Activated CD4-positive, alpha-beta memory T cell treated with anti-CD3 and anti-CD28 coated beads for 36 hours (primary cell): Measurements from ENCODE around the gene STN1. TPM values are rescaled to one million over a fixed set of nuclear protein-coding genes. Genes with fewer than 3 reads are reported as not detected.

Experiments
- CTCF ChIA-PET: fragments of 350-600 bp; sonication (Branson Sonifier 250); formaldehyde crosslinking; loops from one replicate; lab custom pipeline; 2021; ENCODE audit warnings: antibody characterized with exemption, inconsistent platforms; lab: Charles Lee
- POLR2A ChIA-PET: fragments of 350-600 bp; sonication (Branson Sonifier 250); formaldehyde crosslinking; loops from one replicate; lab custom pipeline; 2021; ENCODE audit warnings: antibody characterized with exemption; lab: Charles Lee
- DNase-seq: peaks from one replicate; pipeline ENCODE4 v3.0.0-alpha.2; 2020
- H3K27ac Mint-ChIP-seq: one replicate; pipeline ENCODE4 v1.8.0; 2021; ENCODE audit warnings: mixed read lengths
- H3K27me3 Mint-ChIP-seq: one replicate; pipeline ENCODE4 v1.8.0; 2021; ENCODE audit warnings: mixed read lengths
- H3K36me3 Mint-ChIP-seq: one replicate; pipeline ENCODE4 v1.8.0; 2021; ENCODE audit warnings: mixed read lengths
- H3K4me1 Mint-ChIP-seq: one replicate; pipeline ENCODE4 v1.8.0; 2021; ENCODE audit warnings: low read depth, mixed read lengths
- H3K4me3 Mint-ChIP-seq: one replicate; pipeline ENCODE4 v1.8.0; 2021; ENCODE audit warnings: mild to moderate bottlenecking, mixed read lengths
- H3K9me3 Mint-ChIP-seq: one replicate; pipeline ENCODE4 v1.8.0; 2021; ENCODE audit warnings: mixed read lengths
- intact Hi-C: fragments of 100-400 bp; cut with micrococcal nuclease; formaldehyde crosslinking; loops from one replicate; pipeline ENCODE4 v1.15.1; 2023
- total RNA-seq, 2 experiments: library from RNA; stranded (reverse); gene quantifications; one replicate each; pipeline ENCODE4 v1.2.3, GENCODE V29; 2021

The STN1 gene
- total RNA-seq, 2 experiments from 2014 or later: 56.1 to 57.0 TPM

- Mint-ChIP-seq H3K9me3 (peaks cover 10% of the 10 kb centered on the region), H3K4me1 (peaks cover 69% of the 10 kb centered on the region), H3K4me3 (no peak overlapping the region), H3K27ac (peak overlapping the region; percentile 99), H3K27me3 (no peaks in the 10 kb centered on the region), H3K36me3 (peaks cover 41% of the 10 kb centered on the region)
- no peak for DNase-seq
- intact Hi-C loops: no loop called here
- ChIA-PET POLR2A (no interaction called here), CTCF (no interaction called here)
These were observed 5.2 kb downstream of the STN1 start for GRCh38 chr10:103912759-103913158.

GRCh38 chr10:103911021-103911459 is 6.9 kb downstream of the STN1 start:
- Mint-ChIP-seq H3K27me3 (no peaks in the 10 kb centered on the region), H3K9me3 (peaks cover 10% of the 10 kb centered on the region), H3K4me1 (peaks cover 71% of the 10 kb centered on the region), H3K4me3 (peak overlapping the region; percentile 52), H3K27ac (peak overlapping the region; percentile 99), H3K36me3 (peaks cover 32% of the 10 kb centered on the region)
- POLR2A ChIA-PET: interaction anchor here (1.1 to 1.7 kb wide), 3 partner anchors 9 to 210 kb away, joined by 3 to 6 read pairs (median 5); partner anchors contain the start of gene SFR1
- DNase-seq: peak; percentile 60
- intact Hi-C loops: loop anchor here (2.0 kb wide), 1 partner anchor 210 kb away; no protein-coding TSS in a partner anchor
- CTCF ChIA-PET: interaction anchor here (1.0 to 1.1 kb wide), 2 partner anchors 10 to 210 kb away, joined by 3 to 4 read pairs; no protein-coding TSS in a partner anchor

- Mint-ChIP-seq H3K36me3 (peaks cover 27% of the 10 kb centered on the region), H3K4me1 (peaks cover 73% of the 10 kb centered on the region), H3K9me3 (peaks cover 10% of the 10 kb centered on the region), H3K4me3 (peak overlapping the region; percentile 55), H3K27ac (peak overlapping the region; percentile 99), H3K27me3 (no peaks in the 10 kb centered on the region)
- DNase-seq: no peak
- POLR2A ChIA-PET: interaction anchor here (1.4 to 1.7 kb wide), 2 partner anchors 9 to 211 kb away, joined by 5 to 6 read pairs; partner anchors contain the start of gene SFR1
- CTCF ChIA-PET: interaction anchor here (1.0 to 1.4 kb wide), 4 partner anchors 9 to 210 kb away, joined by 3 to 6 read pairs (median 4); no protein-coding TSS in a partner anchor
- intact Hi-C loops: loop anchor here (2.0 kb wide), 1 partner anchor 210 kb away; no protein-coding TSS in a partner anchor
These were observed 7.5 kb downstream of the STN1 start for GRCh38 chr10:103910442-103911012.

GRCh38 chr10:103905441-103905840 is 12.5 kb downstream of the STN1 start:
- ChIA-PET CTCF (no interaction called here), POLR2A (no interaction called here)
- Mint-ChIP-seq H3K4me1 (peaks cover 65% of the 10 kb centered on the region), H3K36me3 (peaks cover 35% of the 10 kb centered on the region), H3K9me3 (no peaks in the 10 kb centered on the region), H3K27ac (peak overlapping the region; percentile 63), H3K27me3 (no peaks in the 10 kb centered on the region), H3K4me3 (no peak overlapping the region)
- intact Hi-C loops: no loop called here
- DNase-seq: no peak

DNA sequence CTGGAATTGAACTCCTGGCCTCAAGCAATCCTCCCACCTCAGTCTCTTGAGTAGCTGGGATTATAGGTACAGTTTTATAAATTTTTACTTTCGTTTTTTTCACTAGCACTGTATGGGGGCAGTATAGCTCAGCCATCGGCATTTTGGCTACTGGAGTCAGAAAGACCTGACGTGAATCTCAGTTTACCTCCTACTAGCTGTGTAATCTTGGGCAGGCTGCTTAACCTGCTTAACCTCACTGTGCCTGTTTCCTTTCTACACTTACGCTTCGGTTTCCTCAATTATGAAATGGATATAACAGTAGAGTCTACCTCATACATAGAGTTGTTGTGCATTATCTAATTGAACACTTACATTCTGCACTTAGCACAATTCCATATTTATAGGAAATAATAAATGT is 16.7 kb downstream of the STN1 start:
- DNase-seq: no peak
- intact Hi-C loops: no loop called here
- Mint-ChIP-seq H3K27me3 (no peaks in the 10 kb centered on the region), H3K4me3 (no peak overlapping the region), H3K27ac (peak overlapping the region; percentile 18), H3K4me1 (peaks cover 58% of the 10 kb centered on the region), H3K9me3 (no peaks in the 10 kb centered on the region), H3K36me3 (peaks cover 47% of the 10 kb centered on the region)
- POLR2A ChIA-PET: interaction anchor here (1.1 to 1.9 kb wide), 2 partner anchors 10 to 16 kb away, joined by 3 to 6 read pairs; no protein-coding TSS in a partner anchor
- CTCF ChIA-PET: interaction anchor here (0.9 to 2.5 kb wide), 8 partner anchors 10 to 220 kb away, joined by 3 to 9 read pairs (median 4); no protein-coding TSS in a partner anchor

GRCh38 chr10:103899312-103899711 is 18.7 kb downstream of the STN1 start:
- peaks cover 65% of the 10 kb centered on the region for H3K4me1 Mint-ChIP-seq
- intact Hi-C loops: no loop called here
- H3K27me3 Mint-ChIP-seq: no peaks in the 10 kb centered on the region
- ChIA-PET CTCF (interaction anchor here (0.6 to 2.5 kb wide), 4 partner anchors 11 to 375 kb away, joined by 3 to 9 read pairs (median 3); no protein-coding TSS in a partner anchor), POLR2A (no interaction called here)
- H3K4me3 Mint-ChIP-seq: no peak overlapping the region
- DNase-seq: no peak
- H3K27ac Mint-ChIP-seq: no peak overlapping the region
- H3K9me3 Mint-ChIP-seq: no peaks in the 10 kb centered on the region
- H3K36me3 Mint-ChIP-seq: peaks cover 49% of the 10 kb centered on the region

DNA sequence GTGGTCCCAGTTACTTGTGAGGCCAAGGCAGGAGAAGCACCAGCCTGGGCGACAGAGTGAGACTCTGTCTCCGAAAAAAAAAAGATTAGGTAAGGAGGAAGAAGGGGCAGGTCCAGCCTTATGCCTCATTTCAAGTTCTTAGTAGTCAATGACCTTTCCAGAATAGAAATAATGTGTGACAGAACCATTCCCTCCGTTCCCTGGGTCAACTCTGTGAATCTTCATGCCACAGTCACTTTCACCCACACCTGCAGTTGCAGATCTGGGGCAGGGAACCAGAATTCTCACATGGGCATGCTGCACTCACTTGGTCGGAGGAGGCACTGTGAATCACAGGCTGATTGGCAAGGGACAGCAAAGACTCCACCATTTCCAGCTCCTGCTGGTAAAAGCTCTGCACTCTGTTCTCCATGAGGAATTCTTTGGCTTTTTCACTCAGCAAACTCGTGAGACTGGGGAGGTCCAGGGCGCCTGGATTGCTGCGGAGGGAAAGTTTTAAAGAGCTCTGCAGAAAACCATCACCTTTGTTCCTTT is 20.7 kb downstream of the STN1 start:
- Mint-ChIP-seq H3K4me1 (peaks cover 71% of the 10 kb centered on the region), H3K9me3 (no peaks in the 10 kb centered on the region), H3K36me3 (peaks cover 44% of the 10 kb centered on the region), H3K27me3 (no peaks in the 10 kb centered on the region), H3K27ac (peak overlapping the region; percentile 58), H3K4me3 (no peak overlapping the region)
- intact Hi-C loops: no loop called here
- ChIA-PET CTCF (interaction anchor here (0.9 to 1.5 kb wide), 3 partner anchors 7 to 73 kb away, joined by 3 read pairs; no protein-coding TSS in a partner anchor), POLR2A (no interaction called here)
- DNase-seq: no peak

- no peaks in the 10 kb centered on the region for H3K27me3 Mint-ChIP-seq
- no peak for DNase-seq
- peaks cover 67% of the 10 kb centered on the region for H3K4me1 Mint-ChIP-seq
- POLR2A ChIA-PET: no interaction called here
- no peak overlapping the region for H3K4me3 Mint-ChIP-seq
- intact Hi-C loops: no loop called here
- H3K36me3 Mint-ChIP-seq: peaks cover 48% of the 10 kb centered on the region
- CTCF ChIA-PET: no interaction called here
- H3K27ac Mint-ChIP-seq: peak overlapping the region; percentile 82
- no peaks in the 10 kb centered on the region for H3K9me3 Mint-ChIP-seq
These were observed 21.8 kb downstream of the STN1 start for GRCh38 chr10:103896225-103896624.

DNA sequence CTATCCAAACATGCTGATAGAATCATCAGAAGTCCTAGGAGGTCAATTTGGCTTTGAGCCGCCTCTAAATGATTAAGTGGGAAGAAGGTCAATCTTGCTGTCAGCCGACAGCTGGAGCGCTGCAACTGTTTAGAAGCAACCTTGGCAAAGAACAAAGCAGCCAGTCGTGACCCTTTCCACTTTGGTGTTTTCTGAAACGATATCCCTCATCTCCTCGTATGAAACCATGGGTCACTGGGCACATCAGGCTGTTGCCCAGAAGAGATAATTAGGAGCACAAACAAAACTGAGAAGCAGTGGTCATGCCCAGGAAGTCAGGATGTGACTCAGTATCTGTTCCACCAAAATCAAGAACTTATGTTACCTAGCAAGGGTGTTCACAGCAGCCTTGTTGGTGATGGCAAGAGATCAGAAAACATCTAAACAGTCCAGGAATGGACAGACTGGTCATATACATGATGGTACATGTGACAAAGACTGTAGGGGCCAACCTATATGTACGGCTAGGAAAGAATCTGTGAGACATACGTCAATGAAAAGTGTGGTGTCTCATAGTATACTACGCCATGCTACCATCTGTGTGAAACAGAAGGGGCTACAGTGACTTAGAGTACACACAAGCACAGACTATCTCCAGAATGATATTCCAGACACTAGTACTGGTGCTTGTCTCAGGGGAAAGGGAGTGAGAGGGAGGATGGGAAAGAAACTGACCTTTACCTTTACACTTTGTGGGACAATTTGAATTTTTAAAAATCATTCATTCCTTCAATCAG is 22.4 kb downstream of the STN1 start:
- Mint-ChIP-seq H3K4me1 (peaks cover 65% of the 10 kb centered on the region), H3K36me3 (peaks cover 51% of the 10 kb centered on the region)
- intact Hi-C loops: loop anchor here (1.0 to 2.0 kb wide), 3 partner anchors 13 to 373 kb away; partner anchors contain the start of gene GSTO2

GRCh38 chr10:103894441-103894864 is 23.5 kb downstream of the STN1 start:
- CTCF ChIA-PET: interaction anchor here (0.7 to 2.1 kb wide), 5 partner anchors 9 to 209 kb away, joined by 3 to 12 read pairs (median 5); no protein-coding TSS in a partner anchor

More for the DNA sequence above, 22.4 kb downstream of the STN1 start:
- DNase-seq: peak; percentile 45
- Mint-ChIP-seq H3K27ac (peak overlapping the region; percentile 82), H3K4me3 (no peak overlapping the region), H3K9me3 (no peaks in the 10 kb centered on the region), H3K27me3 (no peaks in the 10 kb centered on the region)
- ChIA-PET CTCF (interaction anchor here (1.1 to 2.1 kb wide), 3 partner anchors 10 to 210 kb away, joined by 3 to 12 read pairs (median 5); no protein-coding TSS in a partner anchor), POLR2A (interaction anchor here (1.0 to 1.3 kb wide), 3 partner anchors 26 to 226 kb away, joined by 3 to 4 read pairs (median 3); partner anchors contain the start of gene SFR1)

DNA sequence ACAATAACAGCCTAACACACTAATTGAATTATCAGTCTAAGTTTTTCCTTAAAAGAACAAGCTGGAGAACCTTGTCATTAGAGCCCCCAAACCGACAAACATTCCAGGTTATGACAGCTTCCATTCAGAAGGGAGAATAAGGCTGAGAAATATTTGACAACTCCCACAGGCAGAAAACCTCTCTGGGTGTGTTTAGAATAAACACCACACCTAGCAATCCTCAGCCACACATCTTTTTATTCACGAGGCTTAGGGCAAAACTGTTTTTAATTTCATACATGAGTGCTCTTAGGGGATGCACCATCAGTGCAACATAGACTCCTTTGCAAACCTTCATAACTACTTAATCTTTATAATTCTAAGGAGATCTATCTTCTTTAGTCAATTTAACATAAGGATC is 24.2 kb downstream of the STN1 start:
- POLR2A ChIA-PET: interaction anchor here (1.2 kb wide), 1 partner anchor 14 kb away, joined by 3 read pairs; no protein-coding TSS in a partner anchor
- no peak overlapping the region for H3K4me3 Mint-ChIP-seq
- CTCF ChIA-PET: interaction anchor here (0.7 to 2.1 kb wide), 2 partner anchors 8 to 19 kb away, joined by 6 to 12 read pairs; no protein-coding TSS in a partner anchor
- peaks cover 76% of the 10 kb centered on the region for H3K4me1 Mint-ChIP-seq
- no peak for DNase-seq
- peak overlapping the region; percentile 82 for H3K27ac Mint-ChIP-seq
- intact Hi-C loops: loop anchor here (1.0 to 5.0 kb wide), 3 partner anchors 88 to 375 kb away; partner anchors contain the start of gene GSTO2
- H3K36me3 Mint-ChIP-seq: peaks cover 47% of the 10 kb centered on the region
- no peaks in the 10 kb centered on the region for H3K9me3 Mint-ChIP-seq
- no peaks in the 10 kb centered on the region for H3K27me3 Mint-ChIP-seq

More at GRCh38 chr10:103894441-103894864, 23.5 kb downstream of the STN1 start:
- H3K27ac Mint-ChIP-seq: peak overlapping the region; percentile 82
- no peaks in the 10 kb centered on the region for H3K27me3 Mint-ChIP-seq
- H3K36me3 Mint-ChIP-seq: peaks cover 46% of the 10 kb centered on the region
- peak overlapping the region; percentile 17 for H3K4me3 Mint-ChIP-seq
- H3K9me3 Mint-ChIP-seq: no peaks in the 10 kb centered on the region
- peaks cover 69% of the 10 kb centered on the region for H3K4me1 Mint-ChIP-seq
- no peak for DNase-seq
- POLR2A ChIA-PET: interaction anchor here (1.0 to 1.3 kb wide), 4 partner anchors 14 to 227 kb away, joined by 3 to 4 read pairs (median 3); no protein-coding TSS in a partner anchor
- intact Hi-C loops: loop anchor here (1.0 to 5.0 kb wide), 3 partner anchors 88 to 374 kb away; partner anchors contain the start of gene GSTO2
